ENCODE results near the gene ANKRD62. TPM values are rescaled to one million over a fixed set of nuclear protein-coding genes. Genes with fewer than 3 reads are reported as not detected.
A peak's percentile ranks its signal among the peaks of the same experiment; 100 is the strongest.

Gene ANKRD62
- total RNA-seq = not detected
- not detected for polyA plus RNA-seq (ENCODE audit: insufficient read depth, low read depth, low replicate concordance)
- long read RNA-seq, donor 1 = 0 reads
- long read RNA-seq, donor 2 = 0 reads
- long read RNA-seq, donor 3 = 0 reads
- long read RNA-seq, donor 4 = 0 reads
- long read RNA-seq, donor 5 = 0 reads
- long read RNA-seq, donor 6 = 0 reads
- long read RNA-seq, donor 7 = 0 reads
- long read RNA-seq, donor 8 = 0 reads
- long read RNA-seq, donor 9 = 0 reads
- long read RNA-seq, donor 10 = 0 reads

GRCh38 chr18:12093520-12094257 is at the start of gene ANKRD62:
TSS of gene ANKRD62 (plus strand) at chr18:12093843. CDS start at chr18:12094018, 175 bp downstream.
- H3K4me1 ChIP-seq (ENCODE audit: control insufficient read depth in 2 of 3, insufficient read depth in 2 of 3, low read depth in 1 of 3, low read length in 3 of 3) = no peaks in the 10 kb centered on the region
- H3K4me3 ChIP-seq (ENCODE audit: low read length in 3 of 3) = no peak within 1 kb of the TSS
- no peak within 1 kb of the TSS for H3K9ac ChIP-seq (ENCODE audit: low read length in 3 of 3)
- DNase-seq (peak in 1 of 5 donors; percentile 53), FAIRE-seq (no peak)
- intact Hi-C loops (cut with DNase I) = no loop called here
- no peak within 1 kb of the TSS for H3K27ac ChIP-seq (ENCODE audit: low read depth in 2 of 2, low read length in 2 of 2)
- no peak for TF ChIP-seq CTCF (IDR thresholded peaks at IDR 0.05; ENCODE audit: borderline replicate concordance, extremely low read depth, insufficient read depth)
- no peaks in the 10 kb centered on the region for H3K9me3 ChIP-seq (ENCODE audit: control insufficient read depth in 2 of 3, insufficient read depth in 1 of 3, low read length in 3 of 3)
- H3K27me3 ChIP-seq (ENCODE audit: control insufficient read depth, insufficient read depth, low read length) = no peaks in the 10 kb centered on the region
- no peaks in the 10 kb centered on the region for H3K36me3 ChIP-seq (ENCODE audit: control insufficient read depth in 2 of 3, insufficient read depth in 3 of 3, low read length in 3 of 3)

- Histone ChIP-seq H3K9me3 (ENCODE audit: control insufficient read depth in 2 of 3, insufficient read depth in 1 of 3, low read length in 3 of 3) (no peaks in the 10 kb centered on the region), H3K27ac (ENCODE audit: low read depth in 2 of 2, low read length in 2 of 2) (no peak overlapping the region), H3K4me3 (ENCODE audit: low read length in 3 of 3) (no peak overlapping the region), H3K9ac (ENCODE audit: low read length in 3 of 3) (no peak overlapping the region), H3K36me3 (ENCODE audit: control insufficient read depth in 2 of 3, insufficient read depth in 3 of 3, low read length in 3 of 3) (no peaks in the 10 kb centered on the region), H3K27me3 (ENCODE audit: control insufficient read depth, insufficient read depth, low read length) (no peaks in the 10 kb centered on the region), H3K4me1 (ENCODE audit: control insufficient read depth in 2 of 3, insufficient read depth in 2 of 3, low read depth in 1 of 3, low read length in 3 of 3) (no peaks in the 10 kb centered on the region)
- intact Hi-C loops (cut with DNase I) = no loop called here
- TF ChIP-seq CTCF (IDR thresholded peaks at IDR 0.05; ENCODE audit: borderline replicate concordance, extremely low read depth, insufficient read depth) = no peak
- no peak for FAIRE-seq
- DNase-seq = no peak
Measured at GRCh38 chr18:12044591-12044990, 49.1 kb upstream of the ANKRD62 start.

GRCh38 chr18:12046046-12046750 is 47.4 kb upstream of the ANKRD62 start:
- no peak overlapping the region for H3K27ac ChIP-seq (ENCODE audit: low read depth in 2 of 2, low read length in 2 of 2)
- DNase-seq = no peak
- H3K36me3 ChIP-seq (ENCODE audit: control insufficient read depth in 2 of 3, insufficient read depth in 3 of 3, low read length in 3 of 3) = no peaks in the 10 kb centered on the region
- no peak overlapping the region for H3K4me3 ChIP-seq (ENCODE audit: low read length in 3 of 3)
- H3K9me3 ChIP-seq (ENCODE audit: control insufficient read depth in 2 of 3, insufficient read depth in 1 of 3, low read length in 3 of 3) = no peaks in the 10 kb centered on the region
- no peaks in the 10 kb centered on the region for H3K27me3 ChIP-seq (ENCODE audit: control insufficient read depth, insufficient read depth, low read length)
- intact Hi-C loops (cut with DNase I) = no loop called here
- H3K4me1 ChIP-seq (ENCODE audit: control insufficient read depth in 2 of 3, insufficient read depth in 2 of 3, low read depth in 1 of 3, low read length in 3 of 3) = peaks cover 0 to 2% (median 0%) of the 10 kb centered on the region in 3 donors
- no peak overlapping the region for H3K9ac ChIP-seq (ENCODE audit: low read length in 3 of 3)
- no peak for FAIRE-seq
- TF ChIP-seq CTCF (IDR thresholded peaks at IDR 0.05; ENCODE audit: borderline replicate concordance, extremely low read depth, insufficient read depth) = no peak

All from kidney (tissue), 22 donors.